GM21737 (cell line): ENCODE data around the gene SHD.
A peak's percentile ranks its signal among the peaks of the same experiment; 100 is the strongest.
"Not testable (repeated sequence)": the region's sequence is repeated elsewhere in the genome, so short reads cannot be mapped to it uniquely, and the experiment has no call there.

Experiments used
- ATAC-seq: cut with Tn5 transposase; IDR thresholded peaks from one replicate; pipeline ENCODE4 v1.9.1; 2021; ENCODE audit warnings: mild to moderate bottlenecking, moderate library complexity; ENCODE audit not compliant: unreplicated experiment

SHD gene

GRCh38 chr19:4278419-4279266 lies at the start of gene SHD:
Gene SHD, plus strand, starts transcription at chr19:4279266. Its CDS starts 798 bp downstream, at chr19:4280064.
- ATAC-seq, result no peak

- ATAC-seq, result not testable (repeated sequence)
These were observed 48.8 kb upstream of the SHD start for GRCh38 chr19:4230237-4230636.

- ATAC-seq, result not testable (repeated sequence)
These were observed 47.5 kb upstream of the SHD start for GRCh38 chr19:4231521-4231920.

GRCh38 chr19:4232139-4232538 lies 46.9 kb upstream of the SHD start:
- not testable (repeated sequence) for ATAC-seq

- ATAC-seq, result no peak
These were observed 46.3 kb upstream of the SHD start for GRCh38 chr19:4232614-4233281.

- ATAC-seq, result no peak
These were observed 45.7 kb upstream of the SHD start for GRCh38 chr19:4233282-4233853.

- no peak for ATAC-seq
These were observed 44.8 kb upstream of the SHD start for GRCh38 chr19:4234142-4234861.

- ATAC-seq, result no peak
These were observed 44.2 kb upstream of the SHD start for GRCh38 chr19:4234862-4235201.

GRCh38 chr19:4237510-4237909 lies 41.6 kb upstream of the SHD start:
- not testable (repeated sequence) for ATAC-seq

- ATAC-seq, result no peak
These were observed 40.2 kb upstream of the SHD start for GRCh38 chr19:4238831-4239230.

GRCh38 chr19:4241824-4242430 lies 37.1 kb upstream of the SHD start:
- ATAC-seq, result no peak

GRCh38 chr19:4245938-4246337 lies 33.1 kb upstream of the SHD start:
- ATAC-seq, result not testable (repeated sequence)

- ATAC-seq, result peak; percentile 82
These were observed 32.1 kb upstream of the SHD start, which contains the start of gene YJU2 for GRCh38 chr19:4246767-4247593. Gene YJU2, plus strand, starts transcription at chr19:4247080. Its CDS starts 67 bp downstream, at chr19:4247147.

GRCh38 chr19:4256563-4256962 lies 22.5 kb upstream of the SHD start:
- ATAC-seq, result no peak

- no peak for ATAC-seq
These were observed 22.0 kb upstream of the SHD start for GRCh38 chr19:4257025-4257424.

GRCh38 chr19:4258181-4258580 lies 20.9 kb upstream of the SHD start:
- no peak for ATAC-seq

- ATAC-seq, result no peak
These were observed 18.4 kb upstream of the SHD start for GRCh38 chr19:4260613-4261191.

- no peak for ATAC-seq
These were observed 14.3 kb upstream of the SHD start for GRCh38 chr19:4264812-4265211.

- ATAC-seq, result no peak
These were observed 12.6 kb upstream of the SHD start for GRCh38 chr19:4266253-4267000.
